ENCODE data around the gene SLC43A2. TPM values are rescaled to one million over a fixed set of nuclear protein-coding genes. Genes with fewer than 3 reads are reported as not detected.

Gene SLC43A2
- total RNA-seq, 1 experiment from 2014 or later = 12.6 TPM

GRCh38 chr17:1639549-1640180 is 11.0 kb upstream of the SLC43A2 start (continued):
- TF ChIP-seq REST (IDR thresholded peaks at IDR 0.05; ENCODE audit: low read depth) = no peak
- TF ChIP-seq CBX3 (IDR thresholded peaks at IDR 0.05; ENCODE audit: low read depth) = no peak
- TF ChIP-seq CEBPB (IDR thresholded peaks at IDR 0.05; ENCODE audit: low read depth) = no peak
- no peak for TF ChIP-seq YY1 (IDR thresholded peaks at IDR 0.05; ENCODE audit: extremely low read depth, insufficient replicate concordance, low read depth, low read length)

- no peaks in the 10 kb centered on the region for H3K9me3 ChIP-seq (ENCODE audit: control insufficient read depth in 1 of 2, insufficient read depth in 1 of 2, low read depth in 1 of 2, low read length in 2 of 2)
- CTCF ChIA-PET = interaction anchor here (1.1 to 1.2 kb wide), 2 partner anchors 9 kb away, joined by 4 to 5 read pairs; no protein-coding TSS in a partner anchor
- RAD21 ChIA-PET (ENCODE audit: low non-redundant PET in 1 of 2, low total read pairs in 2 of 2, uncharacterized antibody in 2 of 2, unreplicated experiment in 2 of 2) = no interaction called here
Measured at GRCh38 chr17:1638624-1639300, 10.1 kb upstream of the SLC43A2 start.

More at GRCh38 chr17:1638624-1639300, 10.1 kb upstream of the SLC43A2 start:
- no peak overlapping the region for H3K4me2 ChIP-seq (ENCODE audit: low read length)
- H3K79me2 ChIP-seq (ENCODE audit: insufficient read depth, low read length) = no peaks in the 10 kb centered on the region
- no peaks in the 10 kb centered on the region for H3K36me3 ChIP-seq (ENCODE audit: control insufficient read depth in 1 of 2, insufficient read depth in 2 of 2, low read length in 2 of 2)
- H3K9ac ChIP-seq (ENCODE audit: low read length) = no peak overlapping the region
- H3K4me1 ChIP-seq (ENCODE audit: control insufficient read depth in 1 of 2, insufficient read depth in 2 of 2, low read length in 2 of 2) = peaks cover 3 to 14% of the 10 kb centered on the region in 2 experiments; a peak in 3 of 4 replicates
- no peaks in the 10 kb centered on the region for H3K9me2 ChIP-seq (ENCODE audit: insufficient read depth)
- ATAC-seq (no peak), DNase-seq (ENCODE audit: low read depth, low spot score) (no peak)
- no peak overlapping the region for H3K27ac ChIP-seq (ENCODE audit: low read depth, low read length)
- H4K20me1 ChIP-seq (ENCODE audit: insufficient read depth) = no peaks in the 10 kb centered on the region
- H3K27me3 ChIP-seq (ENCODE audit: insufficient read depth, low read length) = no peaks in the 10 kb centered on the region
- TF ChIP-seq CBX3 (IDR thresholded peaks at IDR 0.05; ENCODE audit: low read depth) (no peak), CTCF (IDR thresholded peaks at IDR 0.05 in 2 of 3, conservative IDR thresholded peaks at IDR 0.05 in 1 of 3; ENCODE audit: borderline replicate concordance in 1 of 3, insufficient read depth in 1 of 3, low read depth in 2 of 3, low read length in 2 of 3) (no peak), MAX (IDR thresholded peaks at IDR 0.05) (no peak), FOSL1 (IDR thresholded peaks at IDR 0.05; ENCODE audit: low read depth) (no peak), POLR2A (IDR thresholded peaks at IDR 0.05; ENCODE audit: borderline replicate concordance, extremely low read depth, insufficient read depth, insufficient read length) (no peak), SRF (IDR thresholded peaks at IDR 0.05; ENCODE audit: low read depth) (no peak)
- POLR2A ChIA-PET = interaction anchor here (1.4 kb wide), 1 partner anchor 8 kb away, joined by 3 read pairs; no protein-coding TSS in a partner anchor
- no TSS peak for BruUV-seq (replicated peaks)
- H2AFZ ChIP-seq (ENCODE audit: low read depth, low read length, poor library complexity, severe bottlenecking) = no peak overlapping the region
- intact Hi-C loops (cut with micrococcal nuclease) = loop anchor here (10.0 kb wide), 1 partner anchor 154 kb away; no protein-coding TSS in a partner anchor
- no peak overlapping the region for H3K4me3 ChIP-seq (replicated peaks in 1 of 2; ENCODE audit: low read depth in 1 of 2, low read length in 2 of 2)
